Memory B cell (primary cell): ENCODE data around the gene WDR64.

Experiments used
- ATAC-seq: fragments of 150-1000 bp; cut with Tn5 transposase; 2 replicates; pipeline ENCODE4 v1.10.0; 2021; ENCODE audit warnings: low read depth, mild to moderate bottlenecking, moderate library complexity
- DNase-seq, 2 donors: peaks; one replicate each; pipeline ENCODE4 v3.0.0; 2022; ENCODE audit warnings: low spot score in 2 of 2
- H3K27ac Mint-ChIP-seq: one replicate; pipeline ENCODE4 v1.8.0; 2022; ENCODE audit warnings: mild to moderate bottlenecking, moderate library complexity, mixed read lengths
- H3K27me3 Mint-ChIP-seq: one replicate; pipeline ENCODE4 v1.8.0; 2022; ENCODE audit warnings: mixed read lengths
- H3K36me3 Mint-ChIP-seq: one replicate; pipeline ENCODE4 v1.8.0; 2022; ENCODE audit warnings: mild to moderate bottlenecking, mixed read lengths
- H3K4me1 Mint-ChIP-seq: one replicate; pipeline ENCODE4 v1.8.0; 2022; ENCODE audit warnings: mixed read lengths
- H3K4me3 Mint-ChIP-seq: one replicate; pipeline ENCODE4 v1.8.0; 2022; ENCODE audit warnings: mild to moderate bottlenecking, moderate library complexity, mixed read lengths
- H3K9me3 Mint-ChIP-seq: one replicate; pipeline ENCODE4 v1.8.0; 2022; ENCODE audit warnings: mixed read lengths

Gene WDR64

DNA sequence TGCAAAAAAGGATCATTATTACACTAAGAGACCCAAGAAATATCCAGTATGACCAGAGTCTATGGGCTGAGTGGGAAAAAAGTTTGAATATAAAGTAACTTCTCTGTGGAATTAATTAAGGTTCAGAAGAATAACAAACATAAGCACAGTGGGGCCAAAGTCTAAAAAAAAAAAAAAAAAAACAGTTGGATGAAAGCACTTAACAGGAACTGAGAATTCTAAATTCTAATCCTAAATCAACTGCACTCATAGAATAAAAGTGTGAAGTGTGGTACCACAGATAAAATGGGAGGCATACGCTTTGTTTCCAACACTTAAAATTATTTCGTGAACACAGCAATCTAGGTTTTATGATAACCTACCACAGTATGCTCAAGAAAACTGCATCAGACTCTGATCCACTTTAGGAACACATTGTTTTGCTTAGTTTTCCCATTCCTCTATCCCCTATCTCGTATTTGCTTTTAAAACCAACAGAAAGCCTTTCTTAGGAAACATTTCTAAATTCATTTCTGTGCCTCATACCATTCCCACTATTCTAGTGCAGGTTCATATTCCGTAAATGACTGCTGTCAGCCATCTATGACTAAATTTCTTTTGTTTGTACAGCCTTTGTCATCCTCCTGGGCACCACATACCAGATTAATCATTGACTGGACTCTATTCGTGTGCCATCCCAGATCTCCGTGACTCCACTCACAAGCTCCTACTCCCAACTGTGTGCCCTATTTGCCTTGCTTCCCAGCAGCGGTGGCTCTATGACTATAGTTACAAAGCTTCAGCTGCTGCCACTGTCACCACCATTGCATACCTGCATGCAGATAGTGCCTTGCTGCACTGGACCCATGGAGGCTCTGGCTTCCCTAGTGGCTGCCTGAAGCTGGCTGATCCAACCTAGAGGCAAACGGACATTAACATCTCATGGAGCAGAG, 36.8 kb upstream of the WDR64 start:
- no peak for ATAC-seq
- H3K4me3 Mint-ChIP-seq: no peak overlapping the region
- H3K27me3 Mint-ChIP-seq: no peaks in the 10 kb centered on the region
- H3K4me1 Mint-ChIP-seq: peaks cover 17% of the 10 kb centered on the region
- DNase-seq: no peak
- no peak overlapping the region for H3K27ac Mint-ChIP-seq
- H3K36me3 Mint-ChIP-seq: peaks cover 7% of the 10 kb centered on the region
- H3K9me3 Mint-ChIP-seq: no peaks in the 10 kb centered on the region

DNA sequence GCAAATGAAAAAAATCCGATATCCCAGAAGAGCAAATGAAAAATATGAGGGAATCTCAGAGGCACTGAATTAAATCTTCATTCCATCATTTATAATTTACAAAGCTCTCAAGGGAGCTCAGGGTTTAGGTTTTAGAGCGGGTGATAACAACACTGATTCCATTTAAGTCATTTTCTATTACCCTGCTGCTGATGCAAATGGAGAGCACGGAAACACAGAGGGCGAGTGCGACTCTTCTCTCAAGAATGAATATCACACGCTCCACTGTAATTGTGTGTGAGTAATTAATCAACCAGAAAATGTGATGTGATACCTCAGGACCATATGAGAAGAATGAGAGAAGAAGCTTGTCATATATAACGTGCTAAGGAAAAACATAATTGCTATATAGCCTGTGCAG, 34.7 kb upstream of the WDR64 start:
- no peaks in the 10 kb centered on the region for H3K27me3 Mint-ChIP-seq
- ATAC-seq (no peak), DNase-seq (no peak)
- H3K9me3 Mint-ChIP-seq: no peaks in the 10 kb centered on the region
- peak overlapping the region; percentile 62 for H3K27ac Mint-ChIP-seq
- no peak overlapping the region for H3K4me3 Mint-ChIP-seq
- H3K4me1 Mint-ChIP-seq: peaks cover 17% of the 10 kb centered on the region
- peaks cover 11% of the 10 kb centered on the region for H3K36me3 Mint-ChIP-seq

DNA sequence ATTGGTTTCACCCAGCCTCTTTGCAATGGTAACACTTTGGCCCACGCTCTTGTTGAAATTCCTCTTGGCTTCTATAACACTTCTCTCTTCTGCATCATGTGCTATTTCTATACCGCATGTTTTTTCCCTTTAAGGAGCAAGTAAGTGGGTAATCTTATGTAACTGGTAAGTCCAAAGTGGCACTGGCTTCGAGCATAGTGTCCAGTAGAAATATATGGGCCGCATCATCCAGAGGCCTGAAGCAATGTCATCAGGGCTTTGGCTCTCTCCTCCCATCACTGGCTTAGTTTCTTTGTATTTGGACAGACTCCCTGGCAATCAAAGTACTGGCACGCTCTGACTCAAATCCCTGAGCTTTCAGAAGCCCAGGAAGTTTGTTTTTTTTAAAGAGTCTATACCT, 29.4 kb upstream of the WDR64 start:
- Mint-ChIP-seq H3K27ac (no peak overlapping the region), H3K4me1 (peaks cover 13% of the 10 kb centered on the region)

DNA sequence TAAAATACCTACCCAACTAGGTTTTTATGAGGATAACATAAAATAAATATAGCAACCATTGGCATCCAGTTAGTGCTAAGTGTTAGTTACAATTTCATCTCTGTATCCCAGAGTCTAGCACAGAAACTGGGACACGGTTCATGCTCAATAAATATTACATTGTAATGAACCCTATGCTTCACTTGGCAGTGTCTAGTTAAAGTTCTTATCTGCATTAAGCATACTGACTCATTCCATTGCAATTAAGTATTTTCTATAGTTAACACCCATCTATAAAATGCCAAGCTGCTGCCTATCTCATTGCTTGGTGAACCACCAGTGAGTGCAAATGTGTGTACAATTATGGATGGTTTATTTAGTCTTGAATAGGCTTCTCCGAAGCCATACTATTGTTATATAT, 27.1 kb upstream of the WDR64 start:
- no peaks in the 10 kb centered on the region for H3K27me3 Mint-ChIP-seq
- H3K4me3 Mint-ChIP-seq: no peak overlapping the region
- no peaks in the 10 kb centered on the region for H3K9me3 Mint-ChIP-seq
- peaks cover 6% of the 10 kb centered on the region for H3K36me3 Mint-ChIP-seq
- no peak overlapping the region for H3K27ac Mint-ChIP-seq
- DNase-seq (no peak), ATAC-seq (no peak)
- peaks cover 19% of the 10 kb centered on the region for H3K4me1 Mint-ChIP-seq

More for the DNA sequence above, 29.4 kb upstream of the WDR64 start:
- no peak for ATAC-seq
- peaks cover 8% of the 10 kb centered on the region for H3K36me3 Mint-ChIP-seq
- DNase-seq: no peak
- H3K4me3 Mint-ChIP-seq: no peak overlapping the region
- no peaks in the 10 kb centered on the region for H3K9me3 Mint-ChIP-seq
- H3K27me3 Mint-ChIP-seq: no peaks in the 10 kb centered on the region

DNA sequence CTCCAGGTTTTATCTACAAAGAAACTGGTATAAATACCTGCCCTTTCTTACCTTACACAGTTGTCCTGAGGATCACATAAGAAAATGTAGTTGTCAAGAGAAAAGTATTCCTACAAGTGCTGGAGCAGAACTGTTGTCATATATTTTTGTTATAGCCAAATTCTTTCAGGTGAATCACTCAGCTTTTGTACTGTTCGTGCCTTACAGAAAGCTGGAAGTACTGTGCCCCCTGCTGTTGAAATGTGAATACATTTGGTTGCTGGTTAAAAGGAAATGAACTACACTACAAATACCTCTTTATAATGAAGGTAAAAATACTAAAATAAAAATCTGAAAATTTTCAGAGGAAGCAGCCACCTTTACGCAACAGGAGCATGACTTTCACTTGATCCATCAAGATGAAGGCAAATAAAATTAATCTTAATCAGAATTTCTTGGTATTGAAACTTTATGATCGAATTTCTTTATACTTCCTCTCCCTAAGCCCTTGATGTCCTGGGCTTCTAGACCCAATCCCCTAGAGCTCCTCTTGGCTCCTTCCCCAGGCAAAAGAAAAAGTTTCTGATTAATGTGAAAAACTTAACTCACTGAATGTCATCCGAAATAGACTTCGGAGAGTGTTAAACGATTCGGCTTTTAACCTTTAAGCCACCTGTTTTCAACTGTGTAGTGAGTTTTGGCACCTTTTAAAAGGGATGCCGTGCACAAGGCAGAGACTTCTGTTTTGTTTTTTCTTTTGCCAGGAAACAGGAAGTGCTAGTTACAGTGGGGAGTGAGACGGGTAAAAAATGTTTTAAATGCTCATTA, 24.4 kb upstream of the WDR64 start:
- Mint-ChIP-seq H3K9me3 (no peaks in the 10 kb centered on the region), H3K27me3 (no peaks in the 10 kb centered on the region), H3K36me3 (peaks cover 3% of the 10 kb centered on the region), H3K4me3 (peak overlapping the region; percentile 73), H3K4me1 (peaks cover 20% of the 10 kb centered on the region), H3K27ac (peak overlapping the region; percentile 85)
- DNase-seq: peak; percentile 41 to 53
- ATAC-seq: peak; percentile 89

DNA sequence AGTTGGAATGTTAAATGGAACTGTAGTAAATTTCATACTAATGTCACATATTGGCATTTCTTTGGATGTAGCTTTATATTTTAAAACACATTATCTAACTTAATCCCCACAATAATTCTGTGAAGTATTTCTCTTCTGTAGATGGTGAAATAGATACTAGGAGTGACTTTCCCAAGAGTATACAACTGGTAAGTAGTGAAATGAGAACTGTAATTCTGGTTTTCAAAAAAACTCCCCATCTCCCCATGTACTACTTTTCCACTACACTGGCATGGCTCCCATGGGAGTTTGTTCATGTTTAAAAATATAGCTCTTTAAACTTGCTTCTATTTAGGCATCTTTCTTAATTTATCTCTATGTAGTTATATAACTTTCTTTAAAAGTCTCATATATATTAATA, 22.1 kb upstream of the WDR64 start:
- DNase-seq (no peak), ATAC-seq (no peak)
- H3K9me3 Mint-ChIP-seq: no peaks in the 10 kb centered on the region
- H3K27me3 Mint-ChIP-seq: no peaks in the 10 kb centered on the region
- H3K4me1 Mint-ChIP-seq: peaks cover 16% of the 10 kb centered on the region
- H3K36me3 Mint-ChIP-seq: peaks cover 10% of the 10 kb centered on the region
- H3K4me3 Mint-ChIP-seq: no peak overlapping the region
- H3K27ac Mint-ChIP-seq: no peak overlapping the region

DNA sequence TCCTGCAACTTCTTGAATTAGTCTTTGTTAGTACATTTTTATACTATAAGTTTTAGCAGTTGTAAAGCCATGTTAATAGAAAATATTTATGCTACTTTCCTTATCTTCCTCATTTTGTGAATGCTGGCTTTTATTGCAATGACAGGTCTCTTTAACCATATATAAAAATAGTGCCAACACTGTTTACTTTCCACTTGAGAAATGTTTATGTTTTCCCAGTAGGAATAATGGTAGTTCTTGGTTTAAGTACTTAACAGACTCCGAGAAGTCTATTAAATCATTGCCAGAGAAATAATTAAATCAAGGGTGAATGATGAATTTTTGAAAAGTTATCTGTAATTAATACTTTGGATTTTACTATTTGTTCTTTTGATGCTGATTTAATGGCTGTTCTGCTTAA, 21.6 kb upstream of the WDR64 start:
- no peak for ATAC-seq
- H3K36me3 Mint-ChIP-seq: peaks cover 15% of the 10 kb centered on the region
- H3K27ac Mint-ChIP-seq: no peak overlapping the region
- no peaks in the 10 kb centered on the region for H3K27me3 Mint-ChIP-seq
- no peak overlapping the region for H3K4me3 Mint-ChIP-seq
- no peak for DNase-seq
- no peaks in the 10 kb centered on the region for H3K9me3 Mint-ChIP-seq
- peaks cover 20% of the 10 kb centered on the region for H3K4me1 Mint-ChIP-seq

DNA sequence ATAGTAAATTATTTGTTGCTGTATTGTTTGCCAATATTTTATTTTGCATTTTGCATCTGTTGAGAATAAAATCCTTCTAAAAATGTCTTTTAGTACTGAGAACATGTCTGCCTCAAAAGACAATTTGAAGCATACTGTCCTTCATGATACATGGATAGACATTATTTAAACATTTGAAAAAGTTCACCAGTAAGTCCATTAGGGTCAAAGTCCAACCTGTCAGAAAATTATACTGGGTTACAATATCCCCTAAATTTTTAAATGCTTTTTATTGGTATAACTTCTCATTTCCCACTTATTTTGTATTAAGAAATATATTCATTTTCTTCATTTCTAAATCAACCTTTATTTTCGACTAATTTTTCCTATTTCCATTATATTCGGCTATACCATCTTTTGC, 21.2 kb upstream of the WDR64 start:
- peaks cover 17% of the 10 kb centered on the region for H3K36me3 Mint-ChIP-seq
- no peak for DNase-seq
- H3K9me3 Mint-ChIP-seq: no peaks in the 10 kb centered on the region
- no peaks in the 10 kb centered on the region for H3K27me3 Mint-ChIP-seq
- H3K4me1 Mint-ChIP-seq: peaks cover 22% of the 10 kb centered on the region
- H3K27ac Mint-ChIP-seq: no peak overlapping the region
- no peak overlapping the region for H3K4me3 Mint-ChIP-seq
- ATAC-seq: no peak

DNA sequence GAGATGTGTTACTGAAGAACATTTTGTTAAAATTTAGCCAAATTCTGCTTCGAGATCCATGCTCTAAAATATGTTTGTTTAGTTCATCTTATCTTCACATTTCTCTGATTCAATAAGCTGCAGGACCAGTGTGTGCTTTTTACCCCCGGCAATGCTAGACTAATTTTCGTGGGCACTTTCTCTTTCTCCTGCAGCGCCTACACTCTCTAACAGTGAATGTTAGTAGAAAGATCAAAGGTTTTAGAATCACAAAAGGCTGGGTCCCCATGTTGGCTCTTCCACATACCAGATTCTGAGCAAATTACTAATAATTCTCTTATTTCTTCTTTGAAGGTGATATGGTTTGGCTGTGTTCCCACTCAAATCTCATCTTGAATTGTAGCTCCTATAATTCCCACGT, 20.4 kb upstream of the WDR64 start:
- H3K4me1 Mint-ChIP-seq: peaks cover 22% of the 10 kb centered on the region
- H3K4me3 Mint-ChIP-seq: no peak overlapping the region
- H3K27ac Mint-ChIP-seq: peak overlapping the region; percentile 46
- DNase-seq: no peak
- no peak for ATAC-seq
- H3K9me3 Mint-ChIP-seq: no peaks in the 10 kb centered on the region
- H3K36me3 Mint-ChIP-seq: peaks cover 17% of the 10 kb centered on the region
- no peaks in the 10 kb centered on the region for H3K27me3 Mint-ChIP-seq

DNA sequence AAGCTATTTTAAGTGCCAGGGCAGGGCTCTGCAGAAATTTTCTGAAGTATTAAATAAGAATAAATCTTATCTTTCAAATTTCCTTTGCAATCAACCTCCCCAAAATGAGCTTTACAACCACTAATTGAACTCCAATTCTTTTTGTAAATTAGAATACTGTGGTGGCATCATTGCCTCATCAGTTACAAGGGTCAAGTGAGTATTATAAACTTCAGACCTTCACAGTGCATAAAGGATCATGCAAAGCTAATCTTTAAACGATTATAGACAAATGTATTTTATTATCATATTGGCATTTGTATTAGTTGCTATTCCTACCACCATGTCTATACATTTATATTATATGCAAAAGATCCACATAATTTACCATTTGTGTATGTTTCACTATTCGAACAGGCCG, 19.1 kb upstream of the WDR64 start:
- no peaks in the 10 kb centered on the region for H3K27me3 Mint-ChIP-seq
- no peaks in the 10 kb centered on the region for H3K9me3 Mint-ChIP-seq
- H3K27ac Mint-ChIP-seq: no peak overlapping the region
- peaks cover 17% of the 10 kb centered on the region for H3K36me3 Mint-ChIP-seq
- DNase-seq (no peak), ATAC-seq (no peak)
- H3K4me3 Mint-ChIP-seq: no peak overlapping the region
- H3K4me1 Mint-ChIP-seq: peaks cover 30% of the 10 kb centered on the region

DNA sequence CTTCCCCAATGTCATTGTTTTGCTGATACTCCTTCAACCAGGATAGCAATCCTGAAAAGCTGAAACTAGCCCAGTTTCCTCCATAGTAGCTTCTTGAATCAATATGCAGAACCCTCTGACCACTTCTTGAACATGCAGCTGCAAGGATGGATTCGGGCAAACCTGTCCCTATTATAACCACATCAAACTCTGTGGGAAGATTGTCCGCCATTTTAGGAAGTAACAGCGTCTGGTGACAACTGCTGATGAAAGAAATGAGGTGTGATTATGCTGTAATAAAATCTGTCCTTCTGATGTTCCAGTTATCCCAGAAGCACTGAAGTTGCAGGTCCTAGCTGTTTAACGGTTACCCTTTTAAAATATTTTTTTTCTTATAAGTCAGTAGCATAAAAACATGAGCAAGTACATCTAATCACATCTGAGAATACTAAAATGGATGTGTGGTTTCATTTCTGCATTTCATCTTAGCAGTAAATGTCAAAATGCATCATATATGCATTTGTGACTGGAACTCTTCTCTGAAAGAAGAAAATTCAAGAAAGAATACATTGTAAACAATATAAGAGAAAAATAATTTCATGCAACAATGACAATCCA, 16.4 kb upstream of the WDR64 start:
- no peak for DNase-seq
- H3K36me3 Mint-ChIP-seq: peaks cover 17% of the 10 kb centered on the region
- no peaks in the 10 kb centered on the region for H3K27me3 Mint-ChIP-seq

DNA sequence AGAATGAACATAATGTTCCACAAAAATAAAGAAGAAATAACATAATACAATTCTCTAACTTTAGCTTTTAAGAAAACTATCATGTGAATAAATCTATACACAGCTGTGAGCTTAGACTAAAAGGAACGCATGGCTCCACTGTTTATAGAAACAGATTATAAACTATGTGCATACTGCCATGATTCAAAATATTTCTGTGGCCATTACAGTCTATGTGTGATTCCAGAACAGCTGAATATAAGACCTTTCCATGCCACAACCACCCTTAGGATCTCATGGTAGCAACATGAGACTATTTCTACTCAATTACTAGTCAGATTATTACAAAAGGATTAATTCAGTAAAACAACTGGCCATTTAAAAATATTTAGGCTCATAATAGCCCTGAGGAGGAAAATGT, 15.8 kb upstream of the WDR64 start:
- Mint-ChIP-seq H3K27me3 (no peaks in the 10 kb centered on the region), H3K9me3 (no peaks in the 10 kb centered on the region), H3K4me1 (peaks cover 35% of the 10 kb centered on the region), H3K36me3 (peaks cover 17% of the 10 kb centered on the region), H3K27ac (no peak overlapping the region), H3K4me3 (no peak overlapping the region)
- ATAC-seq (no peak), DNase-seq (no peak)

More for the DNA sequence above, 16.4 kb upstream of the WDR64 start:
- ATAC-seq: no peak
- Mint-ChIP-seq H3K27ac (peak overlapping the region; percentile 14), H3K9me3 (no peaks in the 10 kb centered on the region), H3K4me3 (peak overlapping the region; percentile 47), H3K4me1 (peaks cover 35% of the 10 kb centered on the region)

DNA sequence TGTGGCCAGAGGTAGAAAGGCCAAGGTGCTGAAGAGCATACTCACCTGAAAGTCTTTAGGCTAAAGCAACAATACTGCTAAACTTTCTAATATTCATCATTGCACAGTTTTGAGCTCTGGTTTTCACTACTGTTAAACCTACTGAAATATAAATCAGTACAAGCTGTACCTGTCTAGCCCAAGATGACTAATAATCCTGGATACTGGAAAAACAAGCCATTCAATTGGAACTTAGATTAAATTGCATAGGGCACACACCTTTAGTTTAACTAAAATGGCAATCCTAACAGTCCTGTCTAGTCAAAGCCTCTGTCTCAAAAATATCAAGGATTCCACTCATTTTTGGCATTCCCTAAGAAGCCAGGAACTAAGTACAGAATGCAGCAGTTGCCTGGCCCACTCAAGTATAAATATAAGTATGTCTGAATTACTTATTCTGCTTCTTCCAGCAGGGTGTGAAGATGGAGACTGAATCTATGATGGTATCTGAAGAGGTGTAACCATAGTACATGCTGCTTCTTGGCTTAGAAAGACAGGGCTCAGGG, 15.0 kb upstream of the WDR64 start:
- H3K36me3 Mint-ChIP-seq: peaks cover 16% of the 10 kb centered on the region
- peak overlapping the region; percentile 8 for H3K27ac Mint-ChIP-seq
- ATAC-seq: no peak
- H3K9me3 Mint-ChIP-seq: no peaks in the 10 kb centered on the region
- DNase-seq: no peak
- H3K4me3 Mint-ChIP-seq: peak overlapping the region; percentile 75
- peaks cover 33% of the 10 kb centered on the region for H3K4me1 Mint-ChIP-seq
- no peaks in the 10 kb centered on the region for H3K27me3 Mint-ChIP-seq

DNA sequence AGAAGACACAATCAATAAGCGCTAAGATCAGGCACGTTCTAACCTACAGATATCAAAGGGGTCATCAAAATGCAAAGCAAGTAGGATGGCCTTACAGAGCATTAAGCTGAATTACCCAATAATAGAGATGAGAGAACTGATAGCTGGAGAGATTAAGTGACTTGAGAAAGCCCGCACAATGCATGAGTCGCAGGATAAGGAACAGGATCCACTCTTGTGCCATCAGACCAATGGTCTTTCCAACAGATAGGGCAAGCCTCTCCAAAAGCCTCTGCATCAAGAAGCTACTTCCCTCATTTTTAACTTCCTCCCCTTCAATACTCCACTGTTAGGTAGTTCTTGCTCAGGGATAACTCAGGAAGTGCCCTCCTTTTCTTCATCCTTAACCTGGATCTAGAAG, 14.5 kb upstream of the WDR64 start:
- peaks cover 14% of the 10 kb centered on the region for H3K36me3 Mint-ChIP-seq
- H3K9me3 Mint-ChIP-seq: peaks cover 2% of the 10 kb centered on the region
- no peaks in the 10 kb centered on the region for H3K27me3 Mint-ChIP-seq
- DNase-seq: no peak
- ATAC-seq: no peak
- H3K27ac Mint-ChIP-seq: peak overlapping the region; percentile 8
- peaks cover 32% of the 10 kb centered on the region for H3K4me1 Mint-ChIP-seq
- H3K4me3 Mint-ChIP-seq: peak overlapping the region; percentile 75
